ENCODE measurements around the gene SRPK2. TPM values are rescaled to one million over a fixed set of nuclear protein-coding genes. Genes with fewer than 3 reads are reported as not detected.
"Not testable (repeated sequence)": the region's sequence is repeated elsewhere in the genome, so short reads cannot be mapped to it uniquely, and the experiment has no call there.

Gene SRPK2
- 10 to 100 TPM; 29.5 to 48.2 (median 30.6) TPM for total RNA-seq

DNA sequence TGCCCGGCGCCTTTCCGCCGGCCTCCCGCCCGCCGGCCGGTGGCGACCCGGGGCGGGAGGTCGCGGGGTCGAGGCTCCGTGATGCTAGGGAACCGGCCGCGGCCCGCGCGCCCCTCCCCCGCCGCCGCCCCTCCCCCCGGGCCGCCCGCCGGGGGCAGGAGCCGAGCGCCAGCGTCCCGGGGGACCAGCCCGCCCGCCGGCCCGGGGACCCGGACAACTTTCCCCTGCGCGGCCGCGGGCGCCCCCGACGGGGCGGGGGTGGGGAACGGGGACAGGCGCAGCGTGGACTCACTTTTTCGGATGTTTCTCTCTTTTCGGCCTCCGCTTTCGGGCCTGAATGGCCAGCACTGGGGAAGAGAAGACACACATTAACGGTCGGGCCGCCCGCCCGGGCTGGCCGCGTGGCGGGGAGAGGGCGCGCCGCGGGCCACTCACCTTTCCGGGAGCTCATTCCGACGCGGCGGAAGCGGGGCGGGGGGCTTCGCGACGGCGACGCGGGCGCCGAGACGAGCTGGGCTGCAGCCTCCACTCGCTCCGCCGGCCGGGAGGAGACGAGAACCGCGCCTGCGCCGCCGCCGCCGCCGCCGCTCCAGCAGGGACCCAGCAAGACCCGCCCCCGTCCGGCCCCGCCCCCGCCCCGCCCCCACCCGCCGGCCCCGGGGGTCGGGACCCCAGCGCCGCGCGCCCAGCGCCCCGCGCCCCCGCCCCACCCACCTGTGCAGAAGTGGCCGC lies at the start of gene SRPK2:
Gene SRPK2 (minus strand): TSS at position 566 of the 732 bp plus-strand sequence.
- ATAC-seq (ENCODE audit: low FRiP score) (peak; percentile 87), DNase-seq (ENCODE audit: low spot score) (no peak)
- TF ChIP-seq, protein P1, sequence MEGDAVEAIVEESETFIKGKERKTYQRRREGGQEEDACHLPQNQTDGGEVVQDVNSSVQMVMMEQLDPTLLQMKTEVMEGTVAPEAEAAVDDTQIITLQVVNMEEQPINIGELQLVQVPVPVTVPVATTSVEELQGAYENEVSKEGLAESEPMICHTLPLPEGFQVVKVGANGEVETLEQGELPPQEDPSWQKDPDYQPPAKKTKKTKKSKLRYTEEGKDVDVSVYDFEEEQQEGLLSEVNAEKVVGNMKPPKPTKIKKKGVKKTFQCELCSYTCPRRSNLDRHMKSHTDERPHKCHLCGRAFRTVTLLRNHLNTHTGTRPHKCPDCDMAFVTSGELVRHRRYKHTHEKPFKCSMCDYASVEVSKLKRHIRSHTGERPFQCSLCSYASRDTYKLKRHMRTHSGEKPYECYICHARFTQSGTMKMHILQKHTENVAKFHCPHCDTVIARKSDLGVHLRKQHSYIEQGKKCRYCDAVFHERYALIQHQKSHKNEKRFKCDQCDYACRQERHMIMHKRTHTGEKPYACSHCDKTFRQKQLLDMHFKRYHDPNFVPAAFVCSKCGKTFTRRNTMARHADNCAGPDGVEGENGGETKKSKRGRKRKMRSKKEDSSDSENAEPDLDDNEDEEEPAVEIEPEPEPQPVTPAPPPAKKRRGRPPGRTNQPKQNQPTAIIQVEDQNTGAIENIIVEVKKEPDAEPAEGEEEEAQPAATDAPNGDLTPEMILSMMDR (IDR thresholded peaks at IDR 0.05), result no peak

DNA sequence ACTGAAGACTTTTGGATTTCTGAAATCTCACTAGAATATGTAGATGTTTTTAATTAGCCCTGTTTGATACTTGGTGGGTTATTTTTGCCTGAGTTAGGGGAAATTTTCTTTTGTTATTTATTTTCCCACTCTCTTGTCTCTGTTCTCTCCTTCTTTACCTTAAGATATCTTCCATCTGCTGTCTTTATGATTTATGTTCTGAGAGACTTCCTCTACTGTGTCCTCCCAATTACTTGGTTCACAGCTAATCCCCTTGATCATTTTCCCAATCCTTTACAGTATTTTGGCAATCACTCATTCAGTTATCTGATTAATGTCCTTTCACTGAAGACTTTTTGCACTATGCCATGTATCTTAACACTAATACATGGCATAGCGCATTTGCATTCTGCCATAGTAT lies 49.5 kb upstream of the SRPK2 start:
- no peak for ATAC-seq (ENCODE audit: low FRiP score)
- DNase-seq (ENCODE audit: low spot score), result no peak
- TF ChIP-seq, protein P1 (IDR thresholded peaks at IDR 0.05), result no peak

DNA sequence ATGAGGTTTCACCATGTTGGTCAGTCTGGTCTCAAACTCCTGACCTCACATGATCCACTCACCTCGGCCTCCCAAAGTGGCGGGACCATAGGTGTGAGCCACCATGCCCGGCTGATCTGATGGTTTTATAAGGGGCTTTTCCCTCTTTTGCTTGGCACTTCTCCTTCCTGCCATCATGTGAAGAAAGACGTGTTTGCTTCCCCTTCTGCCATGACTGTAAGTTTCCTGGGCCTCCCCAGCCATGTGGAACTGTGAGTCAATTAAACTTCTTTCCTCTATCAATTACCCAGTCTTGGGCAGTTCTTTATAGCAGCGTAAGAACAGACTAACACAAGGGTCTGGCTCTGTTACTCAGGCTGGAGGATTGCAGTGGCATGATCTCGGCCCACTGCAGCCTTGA lies 48.6 kb upstream of the SRPK2 start:
- not testable (repeated sequence) for DNase-seq (ENCODE audit: low spot score); ATAC-seq (ENCODE audit: low FRiP score)

DNA sequence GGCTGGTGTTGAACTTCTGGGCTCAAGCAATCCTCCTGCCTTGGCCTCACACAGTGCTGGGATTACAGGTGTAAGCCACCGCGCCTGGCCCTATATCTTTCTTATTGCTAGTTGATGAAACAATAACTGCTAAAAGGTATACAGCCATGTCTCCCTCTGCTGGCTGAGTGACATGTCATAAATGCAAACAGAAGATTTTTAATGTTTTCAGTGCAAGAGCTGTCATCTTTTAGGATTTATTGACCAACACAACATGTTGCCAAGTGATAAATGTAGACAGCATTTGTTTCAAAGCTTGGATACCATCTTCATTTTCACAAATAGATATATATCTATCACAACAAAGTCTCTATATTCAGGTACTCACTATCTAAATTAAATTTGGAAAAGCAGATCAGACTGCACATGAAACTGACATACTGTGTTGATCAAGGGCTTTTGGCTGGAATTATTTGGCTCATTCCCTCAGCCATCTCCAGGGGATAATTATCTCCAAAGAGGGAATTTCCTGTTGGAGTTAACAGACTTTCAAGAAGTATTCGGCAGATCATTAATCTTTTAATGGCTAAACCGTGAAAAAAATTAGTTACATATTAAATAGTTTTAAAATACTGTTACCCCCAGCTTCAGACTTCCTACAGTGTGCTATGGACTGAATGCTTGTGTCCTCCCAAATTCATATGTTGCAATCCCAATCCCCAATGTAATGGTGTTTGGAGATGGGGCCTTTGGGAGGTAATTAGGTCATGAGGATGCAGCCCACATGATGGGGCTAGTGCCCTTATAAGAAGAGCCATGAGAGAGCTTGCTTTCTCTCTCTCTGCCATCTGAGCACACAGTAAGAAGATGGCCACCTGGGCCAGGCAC lies 41.3 kb upstream of the SRPK2 start:
- ATAC-seq (ENCODE audit: low FRiP score) (no peak), DNase-seq (ENCODE audit: low spot score) (no peak)
- TF ChIP-seq, protein P1 (IDR thresholded peaks at IDR 0.05), result no peak

DNA sequence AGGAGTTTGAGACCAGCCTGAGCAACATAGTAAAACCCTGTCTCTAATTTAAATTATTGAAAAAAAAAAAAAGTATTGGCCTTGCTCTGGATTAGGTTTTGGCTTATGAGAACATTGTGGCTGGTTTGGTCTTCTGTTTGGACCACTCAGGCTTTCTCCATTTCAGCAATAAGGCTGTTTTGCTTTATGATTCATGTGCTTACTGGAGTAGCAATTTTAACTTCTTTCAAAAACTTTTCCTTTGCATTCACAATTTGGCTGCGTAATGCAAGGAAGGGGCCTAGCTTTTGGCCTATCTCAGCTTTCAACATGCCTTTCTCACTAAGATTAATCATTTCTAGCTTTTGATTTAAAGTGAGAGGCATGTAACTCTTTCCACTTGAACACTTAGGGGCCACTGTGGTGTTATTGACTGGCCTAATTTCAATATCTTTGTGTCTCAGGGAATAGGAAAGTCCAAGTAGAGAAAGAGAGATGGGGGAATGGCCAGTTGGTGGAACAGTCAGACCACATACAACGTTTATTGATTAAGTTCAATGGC lies 38.0 kb upstream of the SRPK2 start:
- no peak for DNase-seq (ENCODE audit: low spot score)
- TF ChIP-seq, protein P1 (IDR thresholded peaks at IDR 0.05), result no peak
- ATAC-seq (ENCODE audit: low FRiP score), result no peak

DNA sequence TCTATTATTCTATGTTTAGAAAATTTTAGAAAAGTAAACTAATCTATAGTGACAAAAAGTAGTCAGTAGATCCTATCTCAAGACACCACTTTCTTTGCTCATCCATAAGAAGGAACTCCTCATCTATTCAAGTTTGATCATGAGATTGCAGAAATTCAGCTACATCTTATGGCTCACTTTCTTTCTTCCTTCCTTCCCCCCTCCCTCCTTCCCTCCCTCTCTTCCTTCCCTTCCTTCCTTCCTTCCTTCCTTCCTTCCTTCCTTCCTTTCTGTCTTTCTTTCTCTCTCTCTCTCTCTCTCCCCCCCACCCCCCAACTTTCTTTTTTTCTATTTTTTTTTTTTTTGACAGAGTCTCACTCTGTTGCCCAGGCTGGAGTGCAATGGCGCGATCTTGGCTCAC lies 35.3 kb upstream of the SRPK2 start:
- DNase-seq (ENCODE audit: low spot score) (no peak), ATAC-seq (ENCODE audit: low FRiP score) (no peak)
- TF ChIP-seq, protein P1 (IDR thresholded peaks at IDR 0.05), result no peak

DNA sequence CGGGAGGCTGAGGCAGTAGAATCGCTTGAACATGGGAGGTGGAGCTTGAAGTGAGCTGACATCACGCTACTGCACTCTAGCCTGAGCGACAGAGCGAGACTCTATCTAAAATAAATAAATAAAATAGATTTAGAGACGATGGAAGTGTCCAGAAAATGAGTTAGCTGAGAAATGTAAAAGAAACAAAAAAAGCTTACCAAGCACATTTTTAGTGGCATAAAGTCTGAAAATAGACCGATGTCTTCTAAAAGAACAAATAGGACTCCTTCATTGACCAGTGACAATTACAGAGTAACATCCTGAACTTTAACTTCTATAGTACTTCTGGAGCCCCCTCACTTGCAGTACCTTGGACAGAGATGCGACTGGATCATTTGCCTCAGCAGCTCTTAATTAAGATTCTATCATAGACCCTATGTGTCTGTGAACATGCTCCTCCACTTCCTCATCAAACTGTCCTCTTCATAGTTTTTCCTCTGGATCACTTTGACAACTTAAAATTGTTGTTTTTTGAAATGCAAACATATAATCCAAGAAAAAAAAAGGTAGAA lies 25.2 kb upstream of the SRPK2 start:
- no peak for DNase-seq (ENCODE audit: low spot score)
- TF ChIP-seq, protein P1 (IDR thresholded peaks at IDR 0.05), result no peak
- no peak for ATAC-seq (ENCODE audit: low FRiP score)

DNA sequence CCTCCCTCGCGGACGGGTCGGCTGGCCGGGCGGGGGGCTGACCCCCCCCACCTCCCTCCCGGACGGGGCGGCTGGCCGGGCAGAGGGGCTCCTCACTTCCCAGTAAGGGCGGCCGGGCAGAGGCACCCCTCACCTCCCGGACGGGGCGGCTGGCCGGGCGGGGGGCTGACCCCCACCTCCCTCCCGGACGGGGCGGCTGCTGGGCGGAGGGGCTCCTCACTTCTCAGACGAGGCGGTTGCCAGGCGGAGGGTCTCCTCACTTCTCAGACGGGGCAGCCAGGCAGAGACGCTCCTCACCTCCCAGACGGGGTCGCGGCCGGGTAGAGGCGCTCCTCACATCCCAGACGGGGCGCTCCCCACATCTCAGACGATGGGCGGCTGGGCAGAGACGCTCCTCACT lies 22.1 kb upstream of the SRPK2 start:
- DNase-seq (ENCODE audit: low spot score); ATAC-seq (ENCODE audit: low FRiP score): not testable (repeated sequence)

DNA sequence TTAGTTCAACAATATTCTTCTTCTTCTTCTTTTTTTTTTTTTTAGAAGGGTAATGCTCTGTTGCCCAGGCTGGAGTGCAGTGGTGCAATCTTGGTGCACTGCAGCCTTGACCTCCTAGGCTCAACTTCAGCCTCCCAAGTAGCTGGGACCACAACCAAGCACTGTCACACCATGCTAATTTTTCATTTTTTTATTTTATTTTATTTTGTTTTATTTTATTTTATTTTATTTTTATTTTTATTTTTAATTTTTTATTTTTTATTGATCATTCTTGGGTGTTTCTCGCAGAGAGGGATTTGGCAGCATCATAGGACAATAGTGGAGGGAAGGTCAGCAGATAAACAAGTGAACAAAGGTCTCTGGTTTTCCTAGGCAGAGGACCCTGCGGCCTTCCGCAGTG lies 21.1 kb upstream of the SRPK2 start:
- DNase-seq (ENCODE audit: low spot score); ATAC-seq (ENCODE audit: low FRiP score): not testable (repeated sequence)

Measured in omental fat pad (tissue), 4 donors.